ENCODE measurements around the gene C14orf132.

The C14orf132 gene

GRCh38 chr14:96088481-96088880 lies 49.3 kb downstream of the C14orf132 start:
- Histone ChIP-seq H3K4me3 (ENCODE audit: low read depth, low read length, poor library complexity, severe bottlenecking) (no peak overlapping the region), H3K27ac (ENCODE audit: low read depth, low read length, poor library complexity, severe bottlenecking) (no peak overlapping the region), H3K4me1 (ENCODE audit: insufficient read depth, low read length, severe bottlenecking) (no peaks in the 10 kb centered on the region), H3K9ac (ENCODE audit: low read length) (no peak overlapping the region), H3K4me2 (ENCODE audit: low read length) (no peak overlapping the region), H3K9me3 (ENCODE audit: low read length) (no peaks in the 10 kb centered on the region), H3K36me3 (ENCODE audit: insufficient read depth, low read length) (no peaks in the 10 kb centered on the region), H3K9me2 (ENCODE audit: low read depth, low read length) (no peaks in the 10 kb centered on the region), H3K79me2 (ENCODE audit: insufficient read depth, low read length) (no peaks in the 10 kb centered on the region), H4K20me1 (ENCODE audit: insufficient read depth, low read length) (no peaks in the 10 kb centered on the region), H2AFZ (ENCODE audit: low read length) (no peak overlapping the region), H3F3A (ENCODE audit: insufficient read depth, low read length) (no peaks in the 10 kb centered on the region), H3K27me3 (ENCODE audit: insufficient read depth, low read length) (no peaks in the 10 kb centered on the region)
- TF ChIP-seq, protein P1, sequence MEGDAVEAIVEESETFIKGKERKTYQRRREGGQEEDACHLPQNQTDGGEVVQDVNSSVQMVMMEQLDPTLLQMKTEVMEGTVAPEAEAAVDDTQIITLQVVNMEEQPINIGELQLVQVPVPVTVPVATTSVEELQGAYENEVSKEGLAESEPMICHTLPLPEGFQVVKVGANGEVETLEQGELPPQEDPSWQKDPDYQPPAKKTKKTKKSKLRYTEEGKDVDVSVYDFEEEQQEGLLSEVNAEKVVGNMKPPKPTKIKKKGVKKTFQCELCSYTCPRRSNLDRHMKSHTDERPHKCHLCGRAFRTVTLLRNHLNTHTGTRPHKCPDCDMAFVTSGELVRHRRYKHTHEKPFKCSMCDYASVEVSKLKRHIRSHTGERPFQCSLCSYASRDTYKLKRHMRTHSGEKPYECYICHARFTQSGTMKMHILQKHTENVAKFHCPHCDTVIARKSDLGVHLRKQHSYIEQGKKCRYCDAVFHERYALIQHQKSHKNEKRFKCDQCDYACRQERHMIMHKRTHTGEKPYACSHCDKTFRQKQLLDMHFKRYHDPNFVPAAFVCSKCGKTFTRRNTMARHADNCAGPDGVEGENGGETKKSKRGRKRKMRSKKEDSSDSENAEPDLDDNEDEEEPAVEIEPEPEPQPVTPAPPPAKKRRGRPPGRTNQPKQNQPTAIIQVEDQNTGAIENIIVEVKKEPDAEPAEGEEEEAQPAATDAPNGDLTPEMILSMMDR (IDR thresholded peaks at IDR 0.05; ENCODE audit: low read length) = no peak

DNA sequence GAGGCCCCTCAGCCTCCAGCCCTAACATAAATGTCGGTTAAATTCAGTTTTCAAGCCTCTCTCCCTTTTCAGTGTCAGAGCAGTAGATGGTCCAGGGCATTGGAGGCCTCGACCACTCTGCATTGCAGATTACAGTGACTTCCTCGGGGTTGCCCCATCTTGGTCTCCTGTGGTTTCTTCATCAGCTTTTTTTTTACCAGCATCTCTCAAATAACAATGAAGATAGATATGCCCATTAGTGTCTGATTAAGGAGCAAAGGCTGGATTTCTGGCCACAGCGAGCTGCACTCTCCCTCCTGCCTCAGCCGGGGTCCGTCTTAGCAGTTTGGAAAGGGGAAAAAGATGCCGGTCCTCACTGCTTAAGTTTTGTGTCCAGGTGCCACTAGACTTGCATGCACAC lies 49.7 kb downstream of the C14orf132 start:
- Histone ChIP-seq H3K9me3 (ENCODE audit: low read length) (no peaks in the 10 kb centered on the region), H3K36me3 (ENCODE audit: insufficient read depth, low read length) (no peaks in the 10 kb centered on the region), H3K4me3 (ENCODE audit: low read depth, low read length, poor library complexity, severe bottlenecking) (no peak overlapping the region), H3K79me2 (ENCODE audit: insufficient read depth, low read length) (no peaks in the 10 kb centered on the region), H3K27me3 (ENCODE audit: insufficient read depth, low read length) (no peaks in the 10 kb centered on the region), H3K9ac (ENCODE audit: low read length) (no peak overlapping the region), H3K9me2 (ENCODE audit: low read depth, low read length) (no peaks in the 10 kb centered on the region), H3F3A (ENCODE audit: insufficient read depth, low read length) (no peaks in the 10 kb centered on the region), H3K4me2 (ENCODE audit: low read length) (no peak overlapping the region), H2AFZ (ENCODE audit: low read length) (no peak overlapping the region), H4K20me1 (ENCODE audit: insufficient read depth, low read length) (no peaks in the 10 kb centered on the region), H3K4me1 (ENCODE audit: insufficient read depth, low read length, severe bottlenecking) (no peaks in the 10 kb centered on the region), H3K27ac (ENCODE audit: low read depth, low read length, poor library complexity, severe bottlenecking) (no peak overlapping the region)
- TF ChIP-seq EZH2 (IDR thresholded peaks at IDR 0.05; ENCODE audit: borderline replicate concordance, low read length) = no peak
- TF ChIP-seq, protein P1 (IDR thresholded peaks at IDR 0.05; ENCODE audit: low read length) = no peak

DNA sequence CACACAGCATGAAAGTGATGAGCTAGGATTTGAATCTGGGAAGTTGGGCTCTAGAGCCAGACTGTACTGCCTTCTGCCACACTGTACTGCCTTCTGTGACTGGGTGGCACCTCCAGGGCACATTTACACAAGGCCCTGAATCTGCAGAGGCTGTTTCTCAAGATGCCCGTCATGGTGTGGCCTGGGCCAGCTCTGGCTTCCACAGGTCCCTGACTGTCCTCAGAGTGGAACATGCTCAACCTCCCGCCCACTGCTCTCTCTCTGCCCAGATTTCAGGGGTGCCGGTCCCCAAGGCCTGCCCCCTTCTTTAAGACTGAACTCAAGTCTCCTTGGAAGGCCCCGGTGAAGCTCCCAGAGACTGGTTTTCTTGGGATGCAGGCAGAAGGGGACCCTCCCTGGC lies 50.2 kb downstream of the C14orf132 start:
- Histone ChIP-seq H3F3A (ENCODE audit: insufficient read depth, low read length) (no peaks in the 10 kb centered on the region), H3K9me2 (ENCODE audit: low read depth, low read length) (no peaks in the 10 kb centered on the region), H3K4me2 (ENCODE audit: low read length) (no peak overlapping the region), H3K4me1 (ENCODE audit: insufficient read depth, low read length, severe bottlenecking) (no peaks in the 10 kb centered on the region), H3K79me2 (ENCODE audit: insufficient read depth, low read length) (no peaks in the 10 kb centered on the region), H4K20me1 (ENCODE audit: insufficient read depth, low read length) (no peaks in the 10 kb centered on the region), H3K9me3 (ENCODE audit: low read length) (no peaks in the 10 kb centered on the region), H3K27ac (ENCODE audit: low read depth, low read length, poor library complexity, severe bottlenecking) (no peak overlapping the region), H3K36me3 (ENCODE audit: insufficient read depth, low read length) (no peaks in the 10 kb centered on the region), H3K27me3 (ENCODE audit: insufficient read depth, low read length) (no peaks in the 10 kb centered on the region), H3K9ac (ENCODE audit: low read length) (no peak overlapping the region), H2AFZ (ENCODE audit: low read length) (no peak overlapping the region), H3K4me3 (ENCODE audit: low read depth, low read length, poor library complexity, severe bottlenecking) (no peak overlapping the region)
- TF ChIP-seq, protein P1 (IDR thresholded peaks at IDR 0.05; ENCODE audit: low read length) = no peak
- TF ChIP-seq EZH2 (IDR thresholded peaks at IDR 0.05; ENCODE audit: borderline replicate concordance, low read length) = no peak
